ENCODE measurements around the gene LCOR. TPM values are rescaled to one million over a fixed set of nuclear protein-coding genes. Genes with fewer than 3 reads are reported as not detected.

Gene LCOR
- total and polyA plus RNA-seq, 9 of the 15 experiments (the other 6 are each of a cell fraction or from before 2014, with no cell fraction given), result 3.6 to 25.2 (median 14.4) TPM

GRCh38 chr10:96832721-96833219, 672 bp downstream of the LCOR start (continued):
- no peak for TF ChIP-seq ZBTB34 (CRISPR knock-in tag; IDR thresholded peaks at IDR 0.05)
- no peak for TF ChIP-seq MGA (IDR thresholded peaks at IDR 0.05)
- no peak for TF ChIP-seq ZNF146 (CRISPR knock-in tag; IDR thresholded peaks at IDR 0.05; ENCODE audit: unreplicated experiment)
- TF ChIP-seq SMAD1 (IDR thresholded peaks at IDR 0.05; ENCODE audit: low read depth, low read length, partially characterized antibody), result no peak
- TF ChIP-seq TEAD4 (IDR thresholded peaks at IDR 0.05; ENCODE audit: low read length), result no peak
- no peak for TF ChIP-seq TEAD4 (CRISPR knock-in tag; IDR thresholded peaks at IDR 0.05; ENCODE audit: borderline replicate concordance)
- no peak for TF ChIP-seq TRIM25 (IDR thresholded peaks at IDR 0.05; ENCODE audit: borderline replicate concordance)
- TF ChIP-seq NR1H2 (CRISPR knock-in tag; IDR thresholded peaks at IDR 0.05), result no peak
- TF ChIP-seq SAFB2 (IDR thresholded peaks at IDR 0.05; ENCODE audit: borderline replicate concordance, low read depth, low read length, severe bottlenecking), result no peak
- no peak for TF ChIP-seq TGIF2 (CRISPR knock-in tag; IDR thresholded peaks at IDR 0.05)
- no peak for TF ChIP-seq ZNF707 (CRISPR knock-in tag; conservative IDR thresholded peaks at IDR 0.05)
- no peak for TF ChIP-seq BRF1 (IDR thresholded peaks at IDR 0.05; ENCODE audit: borderline replicate concordance, extremely low read depth, insufficient read length)
- no peak for TF ChIP-seq TCFL5 (CRISPR knock-in tag; conservative IDR thresholded peaks at IDR 0.05)
